GM18520 (cell line): Measurements from ENCODE around the gene SLC66A3.
A peak's percentile ranks its signal among the peaks of the same experiment; 100 is the strongest.
"Not testable (repeated sequence)": the region's sequence is repeated elsewhere in the genome, so short reads cannot be mapped to it uniquely, and the experiment has no call there.

ENCODE experiments used
- ATAC-seq: cut with Tn5 transposase; IDR thresholded peaks from one replicate; pipeline ENCODE4 v1.9.1; 2021; ENCODE audit not compliant: unreplicated experiment

The SLC66A3 gene

GRCh38 chr2:11161747-11162146 is 6.5 kb downstream of the SLC66A3 start:
- no peak for ATAC-seq

- ATAC-seq, result no peak
Measured at GRCh38 chr2:11163439-11164317, 8.4 kb downstream of the SLC66A3 start.

- not testable (repeated sequence) for ATAC-seq
Measured at GRCh38 chr2:11165046-11165445, 9.8 kb downstream of the SLC66A3 start.

- no peak for ATAC-seq
Measured at GRCh38 chr2:11166476-11166875, 11.2 kb downstream of the SLC66A3 start.

GRCh38 chr2:11168488-11168887 is 13.2 kb downstream of the SLC66A3 start:
- no peak for ATAC-seq

GRCh38 chr2:11169333-11169732 is 14.1 kb downstream of the SLC66A3 start:
- no peak for ATAC-seq

GRCh38 chr2:11174222-11174621 is 19.0 kb downstream of the SLC66A3 start:
- ATAC-seq, result no peak

- no peak for ATAC-seq
Measured at GRCh38 chr2:11175293-11175795, 20.1 kb downstream of the SLC66A3 start.

- no peak for ATAC-seq
Measured at GRCh38 chr2:11177871-11178690, 22.8 kb downstream of the SLC66A3 start.

- ATAC-seq, result no peak
Measured at GRCh38 chr2:11179196-11179595, 23.9 kb downstream of the SLC66A3 start.

GRCh38 chr2:11179899-11180298 is 24.6 kb downstream of the SLC66A3 start:
- no peak for ATAC-seq

- no peak for ATAC-seq
Measured at GRCh38 chr2:11180653-11181052, 25.4 kb downstream of the SLC66A3 start.

- no peak for ATAC-seq
Measured at GRCh38 chr2:11182951-11183350, 27.7 kb downstream of the SLC66A3 start.

- ATAC-seq, result no peak
Measured at GRCh38 chr2:11186145-11186544, 30.9 kb downstream of the SLC66A3 start.

- ATAC-seq, result no peak
Measured at GRCh38 chr2:11187083-11187619, 31.9 kb downstream of the SLC66A3 start.

GRCh38 chr2:11187731-11188130 is 32.5 kb downstream of the SLC66A3 start:
- no peak for ATAC-seq

- no peak for ATAC-seq
Measured at GRCh38 chr2:11196246-11196645, 41.0 kb downstream of the SLC66A3 start.

- no peak for ATAC-seq
Measured at GRCh38 chr2:11200651-11201050, 45.4 kb downstream of the SLC66A3 start.

GRCh38 chr2:11201969-11202368 is 46.7 kb downstream of the SLC66A3 start:
- no peak for ATAC-seq

GRCh38 chr2:11203480-11203879 is 48.2 kb downstream of the SLC66A3 start:
- peak; percentile 82 for ATAC-seq

- no peak for ATAC-seq
Measured at GRCh38 chr2:11208083-11208482, 52.8 kb downstream of the SLC66A3 start.

GRCh38 chr2:11212645-11213044 is 57.4 kb downstream of the SLC66A3 start:
- ATAC-seq, result no peak
